NCI-H2196 (cell line): Measurements from ENCODE around the gene RGR.
A peak's percentile ranks its signal among the peaks of the same experiment; 100 is the strongest.

Experiments
- DNase-seq: peaks from one replicate; lab custom pipeline; 2025; ENCODE audit not compliant: unreplicated experiment; lab: John Stamatoyannopoulos, UW

The RGR gene

GRCh38 chr10:84244651-84245270, at the start of gene RGR:
Gene RGR, plus strand, starts transcription at chr10:84245053. Its CDS starts 38 bp downstream, at chr10:84245091.
- DNase-seq: peak; percentile 31

- peak; percentile 69 for DNase-seq
These were observed 48.8 kb upstream of the RGR start for GRCh38 chr10:84196083-84196482.

DNA sequence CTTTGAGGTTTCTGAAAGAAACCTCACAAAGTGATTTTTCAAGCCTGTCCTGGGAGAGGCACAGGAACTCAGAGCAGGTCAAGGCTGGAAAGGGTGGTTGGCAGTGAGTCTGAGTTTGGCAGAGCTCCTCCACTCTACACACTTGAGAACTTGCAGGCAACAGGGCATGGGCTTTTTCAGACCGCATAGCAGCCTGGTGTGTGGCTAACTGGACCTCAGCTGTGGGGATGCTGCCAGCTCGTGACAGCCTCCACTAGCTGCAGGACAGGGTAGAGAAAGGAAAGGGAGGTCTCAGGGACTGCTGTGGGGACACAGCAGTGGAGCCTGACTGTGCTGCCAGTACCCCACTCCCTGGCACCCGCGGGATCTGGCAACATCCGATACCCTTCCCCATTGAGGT, 47.9 kb upstream of the RGR start:
- DNase-seq: peak; percentile 1

GRCh38 chr10:84197643-84198042, 47.2 kb upstream of the RGR start:
- DNase-seq: no peak

- no peak for DNase-seq
These were observed 46.5 kb upstream of the RGR start for GRCh38 chr10:84198206-84198915.

- DNase-seq: no peak
These were observed 44.2 kb upstream of the RGR start for GRCh38 chr10:84200537-84201243.

DNA sequence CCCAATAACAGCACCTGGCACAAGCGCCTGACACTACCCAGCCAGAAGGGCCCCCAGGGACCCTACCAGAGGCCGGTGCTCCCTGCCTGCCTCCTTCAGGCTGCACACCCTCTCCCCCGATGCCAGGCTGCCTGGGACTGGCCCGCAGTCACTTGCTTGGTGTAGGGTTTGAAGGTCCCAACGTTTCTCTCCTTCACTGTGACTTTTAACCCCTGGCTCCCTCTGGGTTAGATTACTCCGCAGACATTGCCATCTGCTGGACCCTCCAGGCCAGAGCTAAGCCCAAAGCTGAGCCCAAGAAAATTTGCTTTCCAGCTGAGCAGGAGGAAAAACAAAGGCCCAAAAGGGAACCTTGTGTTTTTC, 43.6 kb upstream of the RGR start:
- no peak for DNase-seq

GRCh38 chr10:84201682-84202081, 43.2 kb upstream of the RGR start:
- no peak for DNase-seq

GRCh38 chr10:84202349-84202748, 42.5 kb upstream of the RGR start:
- DNase-seq: no peak

GRCh38 chr10:84204122-84204521, 40.7 kb upstream of the RGR start:
- DNase-seq: no peak

DNA sequence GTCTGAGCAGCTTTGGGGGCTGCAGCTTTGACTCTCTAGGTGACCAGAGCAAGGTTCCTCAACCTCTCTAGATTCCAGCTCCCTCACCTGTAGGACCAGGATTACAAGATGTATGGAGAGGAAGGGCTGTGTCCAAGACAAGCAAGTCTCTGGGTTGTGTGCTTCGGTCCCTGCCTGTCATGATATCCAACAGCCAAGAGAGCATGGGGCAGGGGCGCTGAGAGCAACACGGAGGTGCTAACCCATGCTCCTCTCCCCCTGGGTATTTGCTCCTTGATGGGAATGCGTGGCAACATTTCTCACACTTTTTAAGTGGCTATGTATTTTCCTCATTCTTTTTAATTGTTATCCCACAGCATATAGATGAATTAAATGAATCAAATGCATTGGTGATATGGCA, 40.2 kb upstream of the RGR start:
- DNase-seq: no peak

DNA sequence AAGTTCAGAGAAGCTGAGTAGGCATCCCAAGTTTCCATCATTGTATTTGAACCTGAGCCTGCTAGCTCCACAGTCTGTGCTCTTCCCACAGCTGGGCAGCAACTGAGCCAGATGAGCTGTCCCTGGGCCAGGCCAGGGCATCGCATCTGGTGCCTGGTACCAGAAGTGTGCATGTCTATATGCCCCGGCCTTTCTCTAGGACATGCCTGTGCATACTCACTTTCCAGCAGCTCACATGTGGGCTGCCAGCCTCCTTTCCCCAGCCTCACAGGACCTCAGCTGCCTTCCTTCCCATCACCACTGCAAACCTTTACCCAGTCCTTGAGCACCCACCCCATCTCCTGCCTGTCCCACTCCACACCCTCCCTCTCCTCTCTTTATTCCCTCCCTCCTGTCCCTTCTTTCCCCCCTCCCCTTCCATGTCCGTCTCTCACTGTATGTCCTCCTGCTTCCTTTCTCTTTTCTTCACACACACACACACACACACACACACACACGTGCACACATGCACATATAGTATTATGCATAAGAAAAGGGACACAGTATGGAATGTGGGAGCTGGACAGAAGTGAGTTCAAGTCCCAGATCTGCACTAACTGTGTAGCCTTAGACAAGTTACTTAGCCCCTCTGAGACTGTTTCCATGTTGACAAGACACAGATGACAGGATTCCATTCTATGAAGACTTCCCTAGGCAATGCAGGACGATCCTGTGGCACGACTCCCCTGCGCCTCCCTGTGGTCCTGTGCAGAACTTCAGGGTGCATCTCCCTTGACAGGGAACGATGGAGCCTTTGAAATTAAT, 39.6 kb upstream of the RGR start:
- peak; percentile 33 for DNase-seq

DNA sequence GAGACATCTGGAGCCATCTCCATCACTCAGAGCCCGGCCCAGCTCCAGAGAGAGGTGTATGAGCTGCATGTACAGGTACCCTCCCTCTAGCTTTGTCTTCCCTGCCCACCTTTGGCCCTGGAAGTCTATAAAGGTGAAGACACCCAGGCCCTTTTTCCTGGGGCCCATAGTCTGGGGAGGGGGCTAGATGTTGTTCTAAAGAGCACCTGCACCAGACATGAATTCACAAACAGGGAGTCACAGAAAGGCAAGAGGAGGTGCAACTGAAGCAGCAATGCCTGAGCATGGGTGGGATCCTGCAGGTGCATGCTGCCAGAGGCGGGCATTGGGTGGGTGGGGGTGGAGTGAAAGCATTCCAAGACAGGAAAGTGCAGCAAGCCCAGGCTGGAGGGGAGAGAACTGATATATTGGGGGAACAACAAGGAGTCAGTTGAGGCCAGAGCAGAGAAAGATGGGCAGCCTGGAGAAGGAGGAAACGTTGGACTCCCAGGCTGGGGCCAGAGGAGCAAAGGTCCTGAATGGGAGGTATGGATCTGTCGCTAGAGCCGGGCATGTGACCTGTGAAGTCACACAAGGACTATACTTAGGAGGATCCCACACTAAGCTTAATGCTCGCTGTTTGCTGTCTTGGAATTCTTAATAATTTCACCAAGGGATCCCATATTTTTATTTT, 38.9 kb upstream of the RGR start:
- DNase-seq: no peak

DNA sequence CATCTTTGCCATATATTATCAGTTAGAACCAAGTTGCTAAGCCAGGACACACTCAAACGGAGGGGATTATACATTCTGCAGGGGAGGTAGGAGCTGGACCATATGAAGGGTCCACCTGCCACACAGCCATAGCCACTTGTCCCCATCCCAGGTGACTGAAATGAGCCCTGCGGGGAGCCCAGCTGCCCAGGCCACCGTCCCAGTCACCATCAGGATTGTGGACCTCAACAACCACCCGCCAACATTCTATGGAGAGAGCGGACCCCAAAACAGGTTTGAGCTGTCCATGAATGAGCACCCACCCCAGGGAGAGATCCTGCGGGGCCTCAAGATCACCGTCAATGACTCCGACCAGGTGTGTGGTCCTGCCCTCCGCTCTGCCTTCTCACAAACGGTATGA, 36.8 kb upstream of the RGR start:
- no peak for DNase-seq

- no peak for DNase-seq
These were observed 33.3 kb upstream of the RGR start for GRCh38 chr10:84211566-84211965.

GRCh38 chr10:84212014-84212413, 32.8 kb upstream of the RGR start:
- no peak for DNase-seq

- no peak for DNase-seq
These were observed 31.8 kb upstream of the RGR start for GRCh38 chr10:84213076-84213475.

- DNase-seq: no peak
These were observed 30.7 kb upstream of the RGR start for GRCh38 chr10:84214046-84214572.

DNA sequence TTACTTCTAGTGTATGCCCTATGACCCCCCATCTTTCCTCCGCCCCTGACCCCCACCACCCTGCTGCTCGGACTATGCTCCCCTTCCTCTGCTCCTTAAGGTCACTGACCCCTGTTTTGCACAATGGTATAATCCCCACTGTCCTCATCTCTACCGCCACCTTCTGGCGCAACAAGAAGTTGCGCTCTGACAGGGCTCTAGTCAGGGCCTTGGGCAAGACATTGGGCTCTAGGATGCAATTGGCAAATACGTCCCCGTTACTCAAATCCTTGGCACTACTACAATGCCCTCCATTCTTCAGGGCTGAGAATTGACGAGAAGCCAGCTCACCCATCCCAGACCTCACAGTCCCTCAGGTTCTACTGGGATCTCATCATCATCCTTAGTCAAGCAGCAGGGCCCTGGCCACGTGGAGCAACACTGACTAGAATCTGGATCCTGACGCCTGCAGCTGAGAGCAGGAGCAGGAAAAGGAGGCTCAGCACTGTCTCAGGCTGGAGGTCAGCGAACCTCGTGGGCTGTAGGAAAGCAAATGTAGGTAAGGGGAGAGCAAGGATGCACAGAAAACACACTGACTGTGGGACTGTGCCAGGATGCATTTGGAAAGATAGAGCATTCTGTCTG, 30.1 kb upstream of the RGR start:
- DNase-seq: no peak

DNA sequence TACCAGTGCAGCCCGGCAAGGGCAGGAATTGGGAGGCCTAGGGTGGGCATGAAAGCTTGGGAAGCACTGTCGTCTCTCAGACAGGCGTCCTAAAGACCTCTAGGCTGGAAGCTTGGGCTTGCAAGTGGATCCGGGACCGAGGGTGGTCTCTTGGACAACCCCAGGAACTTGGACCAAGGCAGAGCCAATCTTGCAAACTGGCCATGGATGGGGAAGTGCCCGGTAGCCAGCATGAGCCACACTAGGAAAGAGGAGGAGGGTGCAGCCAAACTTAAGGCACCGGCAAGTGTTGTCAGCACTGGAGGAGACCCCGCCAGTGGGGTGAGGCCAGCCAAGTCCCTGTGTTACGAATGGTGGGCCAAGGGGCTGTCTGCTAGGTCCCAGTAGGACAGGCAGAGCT, 28.0 kb upstream of the RGR start:
- no peak for DNase-seq
